Thymus (tissue), 11 donors: ENCODE results near the gene PRSS1. TPM values are rescaled to one million over a fixed set of nuclear protein-coding genes. Genes with fewer than 3 reads are reported as not detected.
"Not testable (repeated sequence)": the region's sequence is repeated elsewhere in the genome, so short reads cannot be mapped to it uniquely, and the experiment has no call there.

Experiments used
- DNase-seq, 9 donors: peaks; one replicate each; pipeline ENCODE4 v3.0.0-alpha.2; 2013; ENCODE audit warnings: low spot score in 9 of 9, low read depth in 6 of 9, missing footprints in 1 of 9
- H3K27ac ChIP-seq, 2 donors: one replicate each; pipeline ENCODE4 v1.5.1; 2013; ENCODE audit warnings: control low read depth in 1 of 2, low read depth in 1 of 2, low read length in 1 of 2, mild to moderate bottlenecking in 1 of 2, moderate library complexity in 1 of 2
- H3K27me3 ChIP-seq, 2 donors: one replicate each; pipeline ENCODE4 v1.5.1; 2013; ENCODE audit warnings: low read length in 1 of 2; ENCODE audit not compliant: control insufficient read depth in 2 of 2, insufficient read depth in 1 of 2
- H3K36me3 ChIP-seq, 2 donors: one replicate each; pipeline ENCODE4 v1.5.1; 2013; ENCODE audit warnings: low read length in 1 of 2, mild to moderate bottlenecking in 1 of 2, moderate library complexity in 1 of 2; ENCODE audit not compliant: control insufficient read depth in 2 of 2, insufficient read depth in 2 of 2
- H3K4me1 ChIP-seq, 2 donors: one replicate each; pipeline ENCODE4 v1.5.1; 2013; ENCODE audit warnings: low read length in 2 of 2; ENCODE audit not compliant: control insufficient read depth in 2 of 2, insufficient read depth in 2 of 2
- H3K4me3 ChIP-seq, 2 donors: one replicate each; pipeline ENCODE4 v1.5.1; 2013; ENCODE audit warnings: low read length in 2 of 2, control low read depth in 1 of 2, mild to moderate bottlenecking in 1 of 2
- H3K9me3 ChIP-seq, 2 donors: one replicate each; pipeline ENCODE4 v1.5.1; 2013; ENCODE audit warnings: low read length in 1 of 2, mild to moderate bottlenecking in 1 of 2; ENCODE audit not compliant: control insufficient read depth in 2 of 2, insufficient read depth in 1 of 2
- WGBS: extraction: QIAGEN DNeasy Blood & Tissue Kit; methylation state at CpG from one replicate; pipeline ENCODE4 v1.1.7; 2013; 5-methylcytosine and 5-hydroxymethylcytosine counted together
- polyA plus RNA-seq: library from polyadenylated mRNA; stranded (reverse); fragments of 200-250 nt; gene quantifications from one replicate; pipeline ENCODE4 v1.2.3, GENCODE V29; 2013
- total RNA-seq: library from RNA; stranded (reverse); fragments of 120-200 nt; gene quantifications from one replicate; pipeline ENCODE4 v1.2.4, GENCODE V29; 2013
- donor health status: healthy.

The PRSS1 gene
- total and polyA plus RNA-seq, 2 donors, result 0.76 to 4.5 TPM

GRCh38 chr7:142753366-142753765, 4.1 kb downstream of the PRSS1 start:
- Histone ChIP-seq H3K9me3 (no peaks in the 10 kb centered on the region), H3K4me1 (peaks cover 0 to 10% of the 10 kb centered on the region in 2 donors), H3K27me3 (no peaks in the 10 kb centered on the region), H3K4me3 (no peak overlapping the region), H3K36me3 (no peaks in the 10 kb centered on the region), H3K27ac (no peak overlapping the region)
- no peak for DNase-seq
- WGBS, result 69% methylated on average over 8 of the region's 8 CpGs

- not testable (repeated sequence) for H3K27me3 ChIP-seq, H3K4me3 ChIP-seq, DNase-seq, H3K27ac ChIP-seq, H3K9me3 ChIP-seq, H3K36me3 ChIP-seq
- peaks cover 0 to 10% of the 10 kb centered on the region in 2 donors for H3K4me1 ChIP-seq
- 80% methylated on average over 5 of the region's 5 CpGs for WGBS
Observed at GRCh38 chr7:142753925-142754491, 4.7 kb downstream of the PRSS1 start.

GRCh38 chr7:142754681-142755575, 5.7 kb downstream of the PRSS1 start:
- H3K27me3 ChIP-seq, result no peaks in the 10 kb centered on the region
- no peak overlapping the region for H3K27ac ChIP-seq
- DNase-seq, result no peak
- no peak overlapping the region for H3K4me3 ChIP-seq
- no peaks in the 10 kb centered on the region for H3K36me3 ChIP-seq
- peaks cover 0 to 4% of the 10 kb centered on the region in 2 donors for H3K4me1 ChIP-seq
- no peaks in the 10 kb centered on the region for H3K9me3 ChIP-seq
- 78% methylated on average over 10 of the region's 10 CpGs for WGBS

GRCh38 chr7:142758312-142758711, 9.0 kb downstream of the PRSS1 start:
- not testable (repeated sequence) for H3K9me3 ChIP-seq, H3K27me3 ChIP-seq, H3K27ac ChIP-seq, DNase-seq, H3K36me3 ChIP-seq, H3K4me3 ChIP-seq, H3K4me1 ChIP-seq
- WGBS, result 100% methylated on average over 3 of the region's 3 CpGs

- H3K27me3 ChIP-seq, result no peaks in the 10 kb centered on the region
- WGBS, result 94% methylated on average over 1 of the region's 1 CpG
- no peak for DNase-seq
Observed at GRCh38 chr7:142759433-142759832, 10.2 kb downstream of the PRSS1 start.

GRCh38 chr7:142760071-142760642, 10.9 kb downstream of the PRSS1 start:
- WGBS, result 74% methylated on average over 5 of the region's 5 CpGs
- H3K9me3 ChIP-seq, result no peaks in the 10 kb centered on the region

More at GRCh38 chr7:142759433-142759832, 10.2 kb downstream of the PRSS1 start:
- no peaks in the 10 kb centered on the region for H3K36me3 ChIP-seq
- H3K4me3 ChIP-seq, result no peak overlapping the region
- no peak overlapping the region for H3K27ac ChIP-seq
- no peaks in the 10 kb centered on the region for H3K9me3 ChIP-seq
- no peaks in the 10 kb centered on the region for H3K4me1 ChIP-seq

GRCh38 chr7:142761606-142762005, 12.3 kb downstream of the PRSS1 start:
- H3K27ac ChIP-seq, H3K4me3 ChIP-seq, H3K4me1 ChIP-seq, H3K9me3 ChIP-seq, H3K36me3 ChIP-seq, H3K27me3 ChIP-seq, DNase-seq: not testable (repeated sequence)
- WGBS, result 67% methylated on average over 2 of the region's 2 CpGs

More at GRCh38 chr7:142760071-142760642, 10.9 kb downstream of the PRSS1 start:
- Histone ChIP-seq H3K4me3 (no peak overlapping the region), H3K36me3 (no peaks in the 10 kb centered on the region), H3K4me1 (no peaks in the 10 kb centered on the region), H3K27me3 (no peaks in the 10 kb centered on the region), H3K27ac (no peak overlapping the region)
- DNase-seq, result no peak

- Histone ChIP-seq H3K27me3 (no peaks in the 10 kb centered on the region), H3K36me3 (no peaks in the 10 kb centered on the region), H3K27ac (no peak overlapping the region), H3K9me3 (no peaks in the 10 kb centered on the region), H3K4me1 (no peaks in the 10 kb centered on the region), H3K4me3 (no peak overlapping the region)
- no peak for DNase-seq
- 87% methylated on average over 1 of the region's 1 CpG for WGBS
Observed at GRCh38 chr7:142762104-142762503, 12.8 kb downstream of the PRSS1 start.

GRCh38 chr7:142767451-142767850, 18.2 kb downstream of the PRSS1 start:
- peaks cover 3 to 20% of the 10 kb centered on the region in 2 donors for H3K4me1 ChIP-seq
- 72% methylated on average over 3 of the region's 3 CpGs for WGBS
- H3K27ac ChIP-seq, result no peak overlapping the region
- H3K27me3 ChIP-seq, result no peaks in the 10 kb centered on the region
- no peak for DNase-seq
- H3K9me3 ChIP-seq, result no peaks in the 10 kb centered on the region
- no peaks in the 10 kb centered on the region for H3K36me3 ChIP-seq
- H3K4me3 ChIP-seq, result no peak overlapping the region
